A673 (cell line): ENCODE measurements around the gene GDPD5. TPM values are rescaled to one million over a fixed set of nuclear protein-coding genes. Genes with fewer than 3 reads are reported as not detected.

Experiments used
- BruUV-seq: library from RNA; stranded (reverse); fragments of 400-500 nt; replicated peaks from 2 replicates; lab custom pipeline; 2021; lab: Mats Ljungman, UMichigan
- CTCF ChIA-PET: fragments of 300-600 bp; sonication (Branson Sonifier 250); formaldehyde crosslinking; loops from one replicate; lab custom pipeline; 2022; ENCODE audit warnings: antibody characterized with exemption; lab: Charles Lee
- POLR2A ChIA-PET: fragments of 300-600 bp; sonication (Branson Sonifier 250); formaldehyde crosslinking; loops from one replicate; lab custom pipeline; 2022; ENCODE audit warnings: antibody characterized with exemption; ENCODE audit not compliant: low non-redundant PET; lab: Charles Lee
- DNase-seq: peaks from one replicate; pipeline ENCODE4 v3.0.0-alpha.2; 2015; ENCODE audit warnings: low spot score
- H3K27ac ChIP-seq: fragments of 200-600 bp; sonication (generic); 2 replicates; pipeline ENCODE4 v1.5.1; 2016; ENCODE audit warnings: mixed run types, low read depth, mild to moderate bottlenecking, mixed read lengths, antibody characterized with exemption, low read length; ENCODE audit not compliant: poor library complexity, severe bottlenecking
- H3K27me3 ChIP-seq: fragments of 200-600 bp; sonication (generic); replicated peaks from 2 replicates; pipeline ENCODE4 v1.6.1; 2017; ENCODE audit warnings: mixed run types, low read depth, mild to moderate bottlenecking, mixed read lengths, antibody characterized with exemption, low read length; ENCODE audit not compliant: insufficient read depth, poor library complexity
- H3K36me3 ChIP-seq: fragments of 200-600 bp; sonication (generic); 2 replicates; pipeline ENCODE4 v1.6.1; 2016; ENCODE audit warnings: mixed run types, mild to moderate bottlenecking, mixed read lengths, antibody characterized with exemption, low read length; ENCODE audit not compliant: insufficient read depth, poor library complexity, severe bottlenecking
- H3K4me1 ChIP-seq: fragments of 200-600 bp; sonication (generic); 2 replicates; pipeline ENCODE4 v1.6.1; 2017; ENCODE audit warnings: mixed run types, mild to moderate bottlenecking, mixed read lengths, antibody characterized with exemption, low read length; ENCODE audit not compliant: insufficient read depth, poor library complexity, severe bottlenecking
- H3K4me3 ChIP-seq: fragments of 200-600 bp; sonication (generic); 2 replicates; pipeline ENCODE4 v1.5.1; 2016; ENCODE audit warnings: low read depth, mixed run types, mild to moderate bottlenecking, mixed read lengths, low read length; ENCODE audit not compliant: poor library complexity, severe bottlenecking
- H3K9me3 ChIP-seq: fragments of 200-600 bp; sonication (generic); 2 replicates; pipeline ENCODE4 v1.6.1; 2016; ENCODE audit warnings: mixed run types, low read depth, mild to moderate bottlenecking, mixed read lengths, antibody characterized with exemption, low read length; ENCODE audit not compliant: poor library complexity, severe bottlenecking
- CTCF ChIP-seq: fragments of 300-800, 200-600 bp; sonication (generic); conservative IDR thresholded peaks from 2 replicates; pipeline ENCODE4 v1.5.1; 2017; ENCODE audit warnings: low read depth, mild to moderate bottlenecking, antibody characterized with exemption, low read length, moderate library complexity, mixed read lengths
- EZH2 ChIP-seq: fragments of 200-600 bp; sonication (generic); IDR thresholded peaks from 2 replicates; pipeline ENCODE4 v1.6.1; 2017; ENCODE audit warnings: borderline replicate concordance, low read depth, mild to moderate bottlenecking, mixed read lengths, antibody characterized with exemption, low read length; ENCODE audit not compliant: poor library complexity, severe bottlenecking
- intact Hi-C: fragments of 100-400 bp; cut with micrococcal nuclease; formaldehyde crosslinking; loops from one replicate; pipeline ENCODE4 v1.10.0; 2022; ENCODE audit not compliant: unreplicated experiment
- total RNA-seq: library from RNA; stranded (reverse); gene quantifications from 2 replicates; pipeline ENCODE4 v1.2.3, GENCODE V29; 2021

GDPD5 gene
- total RNA-seq, 1 experiment from 2014 or later: 1.4 TPM

DNA sequence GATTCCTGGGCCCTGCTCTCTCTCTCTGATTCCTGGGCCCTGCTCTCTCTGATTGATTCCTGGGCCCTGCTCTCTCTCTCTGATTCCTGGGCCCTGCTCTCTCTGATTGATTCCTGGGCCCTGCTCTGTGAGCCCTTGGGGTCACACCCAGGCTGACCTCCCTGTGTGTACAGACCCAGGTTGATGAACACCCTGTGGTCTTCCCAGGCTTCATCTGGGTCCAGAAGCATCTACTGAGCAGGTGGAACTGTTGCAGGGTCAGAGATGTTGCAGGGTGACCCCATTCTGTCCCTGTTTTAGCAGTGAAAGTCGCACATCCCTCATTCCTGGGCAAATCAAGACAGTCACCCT, 16.3 kb upstream of the GDPD5 start:
- H3K9me3 ChIP-seq: no peaks in the 10 kb centered on the region
- CTCF ChIA-PET: no interaction called here
- no peak overlapping the region for H3K4me3 ChIP-seq
- no TSS peak for BruUV-seq
- intact Hi-C loops: loop anchor here (10.0 kb wide), 1 partner anchor 323 kb away; no protein-coding TSS in a partner anchor
- TF ChIP-seq EZH2: no peak
- TF ChIP-seq CTCF: no peak
- no peaks in the 10 kb centered on the region for H3K4me1 ChIP-seq
- no peak overlapping the region for H3K27ac ChIP-seq
- no peaks in the 10 kb centered on the region for H3K36me3 ChIP-seq
- POLR2A ChIA-PET: interaction anchor here (0.6 kb wide), 1 partner anchor 12 kb away, joined by 4 read pairs; no protein-coding TSS in a partner anchor
- no peak for DNase-seq
- no peaks in the 10 kb centered on the region for H3K27me3 ChIP-seq

DNA sequence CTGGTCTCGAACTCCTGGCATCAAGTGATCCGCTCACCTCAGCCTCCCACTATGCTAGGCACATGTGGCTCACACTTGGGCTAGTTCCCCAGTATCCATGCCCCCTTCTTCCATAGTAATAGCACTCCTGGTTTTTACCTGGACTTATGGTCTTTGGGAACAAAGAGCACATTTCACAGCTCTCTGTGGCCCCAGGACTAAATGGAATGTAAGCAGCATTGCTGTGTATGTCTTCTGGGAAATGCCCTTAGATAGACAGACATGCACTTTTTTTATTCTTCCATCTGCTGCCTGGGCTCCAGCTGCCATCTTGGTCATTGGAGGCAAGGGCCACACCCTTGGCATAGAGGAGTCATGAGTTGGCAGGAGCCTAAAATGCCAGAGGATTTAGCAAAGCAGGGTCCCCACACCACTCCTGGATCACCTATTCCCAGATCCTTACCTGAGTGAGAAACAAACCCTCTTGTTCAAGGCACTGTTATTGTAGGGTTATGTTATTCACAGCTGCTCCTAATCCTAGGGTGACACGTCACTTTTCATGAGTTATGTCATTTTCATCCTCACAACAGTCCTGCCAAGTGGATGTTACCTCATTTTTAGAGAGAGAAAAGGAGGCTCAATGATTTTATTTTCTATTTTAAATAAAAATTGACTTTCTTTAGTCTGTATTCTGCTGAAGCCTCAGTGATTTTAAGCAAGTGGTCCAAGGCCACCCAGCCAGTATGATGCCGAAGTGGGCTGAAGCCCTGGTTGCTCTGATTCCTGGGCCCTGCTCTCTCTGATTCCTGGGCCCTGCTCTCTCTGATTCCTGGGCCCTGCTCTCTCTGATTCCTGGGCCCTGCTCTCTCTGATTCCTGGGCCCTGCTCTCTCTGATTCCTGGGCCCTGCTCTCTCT, 15.7 kb upstream of the GDPD5 start:
- Histone ChIP-seq H3K4me3 (no peak overlapping the region), H3K27ac (no peak overlapping the region), H3K36me3 (no peaks in the 10 kb centered on the region), H3K27me3 (no peaks in the 10 kb centered on the region), H3K4me1 (no peaks in the 10 kb centered on the region), H3K9me3 (no peaks in the 10 kb centered on the region)
- BruUV-seq: no TSS peak
- ChIA-PET CTCF (interaction anchor here (0.7 kb wide), 1 partner anchor 701 kb away, joined by 4 read pairs; no protein-coding TSS in a partner anchor), POLR2A (no interaction called here)
- DNase-seq: no peak
- TF ChIP-seq EZH2 (no peak), CTCF (no peak)
- intact Hi-C loops: loop anchor here (10.0 kb wide), 1 partner anchor 323 kb away; no protein-coding TSS in a partner anchor

DNA sequence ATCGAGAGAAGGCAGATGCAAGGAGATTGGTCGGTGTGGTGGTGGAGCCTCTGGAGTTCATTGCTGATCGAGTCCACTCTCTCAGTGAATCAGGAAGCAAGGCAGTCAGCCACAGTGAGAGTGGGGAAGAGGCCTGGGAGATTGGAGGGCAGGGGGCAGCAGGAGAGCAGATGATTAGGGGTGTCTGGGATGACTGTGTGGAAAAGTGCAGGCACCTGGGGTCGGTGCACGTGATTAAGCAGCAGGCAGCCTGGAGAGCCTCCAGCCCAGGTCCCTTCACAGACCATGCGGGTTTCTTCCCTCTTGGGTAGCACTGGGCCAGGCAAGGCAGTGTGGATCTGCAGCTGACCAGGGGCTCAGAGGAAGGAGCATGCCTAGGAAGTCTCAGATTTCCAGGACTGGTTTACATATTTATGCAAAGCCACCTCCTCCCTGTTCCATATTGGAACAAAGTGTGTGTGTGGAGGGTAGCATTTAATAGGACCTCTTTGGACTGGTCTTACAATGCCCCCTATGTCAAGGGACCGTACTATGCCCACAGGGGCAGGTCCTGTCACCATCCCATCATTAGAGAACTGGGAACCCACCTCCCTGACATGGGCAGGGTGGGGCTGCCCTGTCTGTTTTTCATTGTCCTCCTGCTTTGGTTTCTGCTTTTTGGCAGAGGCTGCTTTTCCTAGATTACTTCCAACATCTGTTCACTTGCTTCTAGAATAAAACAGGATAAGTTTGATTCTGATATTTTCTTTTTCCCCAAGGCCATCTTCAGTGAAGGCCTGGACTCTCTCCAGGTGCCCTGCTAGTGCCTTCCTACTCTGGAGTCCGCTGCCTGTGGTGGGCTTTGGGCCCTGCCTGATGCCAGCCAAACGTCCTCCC, 14.0 kb upstream of the GDPD5 start:
- H3K9me3 ChIP-seq: no peaks in the 10 kb centered on the region
- ChIA-PET CTCF (no interaction called here), POLR2A (no interaction called here)
- TF ChIP-seq EZH2 (no peak), CTCF (no peak)
- H3K27ac ChIP-seq: no peak overlapping the region
- intact Hi-C loops: loop anchor here (10.0 kb wide), 1 partner anchor 325 kb away; no protein-coding TSS in a partner anchor
- no peak for DNase-seq
- peaks cover under 1% of the 10 kb centered on the region for H3K4me1 ChIP-seq
- no TSS peak for BruUV-seq
- no peaks in the 10 kb centered on the region for H3K27me3 ChIP-seq
- no peak overlapping the region for H3K4me3 ChIP-seq
- no peaks in the 10 kb centered on the region for H3K36me3 ChIP-seq
